NOMO-1 treated with dmso at 0.1 percent for 144 hours (cell line): ENCODE results near the gene ZCCHC17.
"Not testable (repeated sequence)": the region's sequence is repeated elsewhere in the genome, so short reads cannot be mapped to it uniquely, and the experiment has no call there.

Experiments used
- DNase-seq: peaks from one replicate; lab custom pipeline; 2025; ENCODE audit not compliant: unreplicated experiment; lab: John Stamatoyannopoulos, UW

ZCCHC17 gene

DNA sequence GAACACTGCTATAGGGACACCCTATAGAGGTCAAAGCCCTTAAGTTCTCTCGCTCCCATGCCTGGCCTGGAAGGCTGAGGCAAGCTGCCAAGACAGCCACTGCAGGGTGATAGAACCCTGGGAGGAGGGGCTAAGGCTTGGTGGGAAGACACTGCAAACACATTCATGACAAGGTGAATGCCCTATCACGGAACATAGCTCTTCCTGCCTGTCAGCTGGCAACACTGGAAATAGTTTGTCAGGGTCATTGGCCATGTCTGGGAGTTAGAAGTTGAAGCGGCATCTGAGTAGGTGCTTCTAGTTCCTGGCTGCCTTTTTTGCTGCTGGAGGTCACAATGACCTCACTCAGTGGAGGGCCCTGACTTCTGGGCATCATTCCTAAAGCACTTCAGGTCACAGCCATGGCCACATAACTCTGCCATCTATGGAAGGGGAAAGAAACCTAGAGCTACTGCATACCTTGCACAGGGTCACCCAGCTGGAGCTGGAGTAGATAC lies 71.8 kb downstream of the ZCCHC17 start:
- no peak for DNase-seq

- DNase-seq, result no peak
These were observed 73.2 kb downstream of the ZCCHC17 start for GRCh38 chr1:31370021-31370420.

GRCh38 chr1:31370565-31370964 lies 73.7 kb downstream of the ZCCHC17 start:
- DNase-seq, result no peak

DNA sequence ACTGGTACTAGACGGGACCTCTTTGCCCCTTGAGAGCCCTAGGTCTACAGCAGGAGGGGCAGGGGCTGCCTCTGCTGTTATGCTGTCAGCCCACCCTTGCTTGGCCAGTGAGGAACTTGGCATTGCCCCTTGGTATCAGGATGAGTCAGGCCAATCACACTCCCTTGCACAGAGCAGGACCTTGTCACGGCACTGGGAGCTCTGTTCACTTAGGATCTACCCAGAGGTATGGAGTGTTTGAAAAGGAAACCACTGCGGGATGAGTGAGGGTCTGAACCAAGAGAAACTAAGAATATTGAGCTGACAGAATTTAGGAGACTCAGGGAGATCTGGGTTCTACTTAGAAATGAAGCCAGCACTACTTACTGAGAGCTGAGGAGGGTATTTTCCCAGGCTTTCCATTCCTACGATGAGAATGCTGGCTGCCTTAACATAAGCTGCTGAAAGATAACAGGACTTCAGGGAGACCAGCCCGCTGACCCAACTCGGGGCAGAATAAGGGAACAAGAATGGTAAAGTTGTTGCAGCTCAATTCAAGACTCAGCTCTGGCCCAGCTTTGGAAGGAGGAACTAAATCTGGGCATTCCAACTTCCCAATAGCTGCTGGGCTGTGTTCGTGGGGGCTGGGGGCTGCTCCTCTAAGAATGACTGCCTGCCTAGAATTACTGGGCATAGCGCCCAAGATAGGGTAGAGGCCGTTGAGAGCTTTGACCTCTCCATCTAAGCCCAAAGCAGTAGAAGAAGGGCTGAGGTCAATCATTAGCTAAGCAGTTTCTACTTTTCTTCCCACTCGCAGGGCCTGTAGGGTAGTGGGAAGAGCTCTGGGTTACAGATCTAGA lies 74.5 kb downstream of the ZCCHC17 start:
- no peak for DNase-seq

DNA sequence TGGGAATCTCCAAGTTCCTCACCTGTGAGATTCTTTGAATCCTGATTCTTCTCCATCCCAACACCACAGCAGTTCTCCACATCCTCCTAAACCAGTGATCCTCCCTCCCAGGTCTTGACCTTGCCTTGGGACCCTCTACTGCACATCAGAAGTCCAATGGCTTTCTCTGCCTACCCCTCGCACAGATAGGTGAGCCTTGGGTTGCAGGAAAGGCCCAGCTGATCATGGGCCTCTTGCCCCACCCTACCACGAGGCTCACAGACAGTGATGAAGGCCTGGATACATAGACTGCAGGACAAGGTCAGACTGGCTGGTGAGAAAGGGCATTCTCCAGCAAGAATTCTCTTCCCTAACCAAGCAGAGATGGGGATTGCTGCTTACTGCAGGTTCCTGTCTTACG lies 75.2 kb downstream of the ZCCHC17 start:
- no peak for DNase-seq

GRCh38 chr1:31372751-31373055 lies 75.9 kb downstream of the ZCCHC17 start:
- no peak for DNase-seq

- DNase-seq, result peak; percentile 19
These were observed 76.4 kb downstream of the ZCCHC17 start, which contains the start of gene FABP3 for GRCh38 chr1:31373056-31373896. Gene FABP3 (minus strand): TSS chr1:31373076. CDS start chr1:31373014, 62 bp downstream.

DNA sequence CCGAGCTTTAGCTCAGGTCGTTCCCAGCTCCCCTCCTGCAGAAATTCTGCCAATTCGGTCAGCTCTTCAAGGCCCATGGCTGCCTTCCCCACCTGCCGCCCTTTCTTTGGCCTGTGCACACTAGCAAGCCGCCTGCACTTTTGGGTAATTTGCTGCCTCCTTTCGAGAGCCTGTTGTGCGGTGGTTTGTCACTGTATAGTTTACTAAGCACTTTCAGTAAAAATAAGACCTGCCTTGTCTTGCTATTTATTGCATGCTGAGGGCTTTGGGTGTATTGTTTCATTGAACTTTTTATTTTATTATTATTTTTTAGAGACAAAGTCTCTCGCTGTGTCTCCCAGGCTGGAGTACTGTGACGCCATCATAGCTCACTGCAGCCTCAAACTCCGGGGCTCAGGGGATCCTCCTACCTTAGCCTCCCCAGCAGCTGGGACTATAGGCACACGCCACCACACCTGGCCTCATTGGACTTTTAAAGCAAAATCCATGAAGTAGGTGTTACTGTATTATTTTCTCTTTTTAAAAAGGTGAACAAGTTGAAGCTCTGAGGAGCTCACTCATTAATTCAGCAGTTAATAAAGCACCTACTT lies 77.2 kb downstream of the ZCCHC17 start:
- DNase-seq, result no peak

- no peak for DNase-seq
These were observed 77.8 kb downstream of the ZCCHC17 start for GRCh38 chr1:31374511-31375196.

DNA sequence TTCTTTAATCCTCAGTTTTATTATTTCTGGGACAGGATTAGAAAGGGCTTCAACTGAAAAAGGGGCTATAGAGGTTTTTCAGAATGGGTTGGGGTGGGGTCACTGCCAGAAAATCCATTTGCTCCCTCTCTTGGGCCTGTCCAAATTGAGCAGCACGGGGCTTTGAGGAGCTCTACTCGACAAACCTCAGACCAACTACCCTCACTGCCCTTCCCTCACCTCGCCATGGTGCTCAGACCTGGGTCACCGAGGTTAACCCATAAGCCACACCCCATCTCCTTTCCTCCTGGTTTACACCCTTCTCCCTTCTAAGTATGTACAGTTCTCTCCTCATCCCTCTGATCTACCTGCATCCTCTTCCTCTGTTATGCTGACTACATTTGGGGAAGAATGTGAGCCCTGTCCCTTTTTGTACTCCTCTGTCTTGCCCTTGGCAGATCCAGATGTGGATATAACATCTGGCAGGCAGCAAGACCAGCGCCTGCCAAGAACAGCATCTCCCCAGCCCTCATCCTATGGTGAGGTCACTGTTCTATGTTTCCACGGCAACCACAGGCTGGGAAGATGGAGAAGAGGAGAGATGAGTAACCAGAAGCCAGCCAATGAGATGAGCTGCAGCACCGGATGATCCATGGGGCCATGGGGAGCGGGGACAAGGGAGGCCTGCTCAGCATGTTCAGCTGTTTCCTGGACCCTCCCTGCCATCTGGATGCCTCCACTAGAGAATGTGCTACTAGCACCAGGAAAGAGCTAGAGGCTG lies 79.7 kb downstream of the ZCCHC17 start:
- DNase-seq, result no peak

DNA sequence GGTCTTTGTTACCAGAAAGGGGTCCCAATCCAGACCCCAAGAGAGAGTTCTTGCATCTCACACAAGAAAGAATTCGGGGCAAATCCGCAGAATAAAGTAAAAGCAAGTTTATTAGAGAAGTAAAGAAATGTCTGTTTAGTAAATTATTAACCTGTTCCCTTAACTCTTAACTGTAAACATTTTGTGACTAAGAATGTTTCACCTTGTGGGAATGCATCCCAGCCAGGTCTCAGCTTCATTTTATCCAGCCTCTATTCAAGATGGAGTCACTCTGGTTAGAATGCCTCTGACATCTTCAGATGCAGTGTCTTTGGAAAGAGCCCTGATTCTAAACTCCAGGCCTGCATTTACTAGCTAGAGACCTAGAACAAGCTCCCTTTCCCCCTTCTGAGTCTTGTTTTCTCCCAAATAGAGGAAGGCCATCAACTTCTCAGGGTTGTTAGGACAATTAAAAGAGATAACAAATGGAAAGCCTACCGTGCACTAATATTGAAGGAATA lies 80.6 kb downstream of the ZCCHC17 start:
- DNase-seq, result no peak

GRCh38 chr1:31378001-31378400 lies 81.2 kb downstream of the ZCCHC17 start:
- no peak for DNase-seq

DNA sequence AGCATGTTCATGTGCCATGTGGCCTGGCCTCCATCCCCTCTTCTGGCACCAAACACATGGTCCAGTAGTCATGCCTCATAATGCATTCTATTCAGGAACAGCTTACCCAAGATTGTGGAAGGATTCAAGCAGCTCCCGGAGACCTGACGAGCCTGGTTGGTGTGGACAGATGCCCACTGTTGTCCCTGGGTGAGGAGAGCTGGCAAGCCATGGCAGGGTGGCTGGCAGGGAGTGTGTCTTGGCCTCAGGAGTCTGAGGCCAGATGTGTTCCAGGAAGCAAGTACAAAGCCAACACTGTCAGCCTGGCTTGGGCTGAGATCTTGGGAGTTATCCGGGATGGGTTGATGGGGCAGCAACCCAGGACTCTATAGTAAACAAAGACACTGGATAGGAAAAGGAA lies 83.3 kb downstream of the ZCCHC17 start:
- no peak for DNase-seq

GRCh38 chr1:31381394-31382294 lies 84.8 kb downstream of the ZCCHC17 start:
- DNase-seq, result no peak

DNA sequence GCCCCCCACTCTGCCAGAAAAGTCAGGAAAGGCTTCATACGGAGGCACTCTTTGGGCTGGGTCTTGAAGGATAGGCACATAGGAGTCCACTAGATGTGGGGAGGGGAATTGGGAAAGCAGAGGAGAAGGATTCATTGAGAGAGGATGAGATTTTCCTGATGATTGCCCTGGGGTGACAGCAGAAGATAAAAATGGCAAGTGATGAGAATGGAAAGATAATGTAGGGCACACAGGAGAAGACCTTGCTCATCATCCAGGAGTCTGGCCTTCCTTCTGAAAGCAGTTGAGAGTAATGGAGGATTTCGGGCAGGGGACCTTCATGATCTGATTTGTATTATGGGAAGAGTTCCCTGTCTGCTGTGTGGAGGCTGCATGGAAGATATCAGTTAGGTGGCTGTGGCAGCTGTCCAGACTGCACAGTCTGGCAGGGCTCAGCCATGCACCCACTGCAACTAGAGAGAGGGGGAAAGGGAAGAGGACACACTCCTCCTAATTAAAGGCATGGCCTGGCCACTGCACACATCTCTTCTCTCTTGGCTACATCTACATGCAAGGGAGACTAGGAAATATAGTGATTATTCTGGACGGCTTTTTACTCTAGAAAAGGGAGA lies 85.7 kb downstream of the ZCCHC17 start:
- no peak for DNase-seq

DNA sequence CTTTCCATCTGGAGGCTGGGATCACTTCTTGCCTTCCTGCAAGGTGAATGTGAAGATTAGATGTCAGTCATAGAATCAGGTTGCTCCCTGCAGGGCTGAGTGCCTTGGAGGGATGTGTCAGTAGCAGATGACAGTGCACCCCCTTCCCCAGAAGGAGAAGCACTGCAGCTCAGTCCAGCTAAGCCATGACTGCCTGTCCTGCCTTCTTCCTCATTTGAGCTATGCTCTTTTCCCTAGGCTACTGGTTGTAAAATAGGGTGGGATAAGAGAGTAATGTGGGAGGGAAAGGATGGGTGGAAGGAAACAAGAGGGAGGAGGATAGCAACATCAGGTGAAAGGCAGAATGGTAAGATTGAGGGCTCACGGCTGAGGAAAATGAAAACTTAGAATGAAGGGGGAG lies 87.1 kb downstream of the ZCCHC17 start:
- no peak for DNase-seq

DNA sequence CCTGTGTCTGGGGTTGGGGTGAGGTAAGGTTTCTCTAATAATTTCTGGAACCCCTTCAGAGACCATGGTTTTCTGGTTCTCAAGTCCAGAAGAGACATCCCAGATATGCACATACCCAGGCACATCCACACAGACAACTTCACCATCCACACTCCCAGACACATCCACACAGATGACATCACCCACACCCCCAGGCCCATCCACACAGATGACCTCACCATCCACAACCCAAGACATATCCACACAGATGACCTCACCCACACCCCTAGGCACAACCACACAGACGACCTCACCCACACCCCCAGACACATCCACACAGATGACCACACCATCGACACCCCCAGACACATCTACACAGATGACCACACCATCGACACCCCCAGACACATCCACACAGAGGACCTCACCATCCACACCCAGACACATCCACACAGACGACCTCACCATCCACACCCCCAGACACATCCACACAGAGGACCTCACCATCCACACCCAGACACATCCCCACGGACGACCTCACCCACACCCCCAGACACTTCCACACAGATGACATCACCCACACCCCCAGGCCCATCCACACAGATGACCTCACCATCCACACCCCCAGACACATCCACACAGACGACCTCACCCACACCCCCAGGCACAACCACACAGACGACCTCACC lies 89.9 kb downstream of the ZCCHC17 start:
- not testable (repeated sequence) for DNase-seq

- DNase-seq, result no peak
These were observed 90.8 kb downstream of the ZCCHC17 start for GRCh38 chr1:31387612-31388011.
